Small intestine (tissue), 7 donors: ENCODE data around the gene KIF5C. TPM values are rescaled to one million over a fixed set of nuclear protein-coding genes. Genes with fewer than 3 reads are reported as not detected.

Source experiments
- DNase-seq, 2 donors: peaks; one replicate each; pipeline versions ENCODE4 v3.0.0 to v3.0.0-alpha.2; 2013
- FAIRE-seq: peaks from 2 replicates; lab custom pipeline; 2012; peaks lifted over from hg19 to GRCh38; lab: Jason Lieb, UNC
- H3K27ac ChIP-seq, 3 donors: one replicate each; pipeline ENCODE4 v1.5.1; 2013; ENCODE audit warnings: low read length in 2 of 3, mild to moderate bottlenecking in 2 of 3, control low read depth in 1 of 3, inconsistent platforms in 1 of 3, low read depth in 1 of 3, moderate library complexity in 1 of 3
- H3K27me3 ChIP-seq, 3 donors: one replicate each; pipeline ENCODE4 v1.6.1; 2013; ENCODE audit warnings: low read length in 3 of 3, inconsistent platforms in 1 of 3; ENCODE audit not compliant: control insufficient read depth in 3 of 3, insufficient read depth in 3 of 3
- H3K36me3 ChIP-seq, 3 donors: one replicate each; pipeline ENCODE4 v1.6.1; 2013; ENCODE audit warnings: low read length in 3 of 3, inconsistent platforms in 1 of 3, low read depth in 1 of 3, mild to moderate bottlenecking in 1 of 3, moderate library complexity in 1 of 3; ENCODE audit not compliant: control insufficient read depth in 3 of 3, insufficient read depth in 2 of 3
- H3K4me1 ChIP-seq, 3 donors: one replicate each; pipeline ENCODE4 v1.6.1; 2013; ENCODE audit warnings: low read length in 2 of 3, inconsistent platforms in 1 of 3, low read depth in 1 of 3, mild to moderate bottlenecking in 1 of 3, moderate library complexity in 1 of 3; ENCODE audit not compliant: control insufficient read depth in 3 of 3, insufficient read depth in 2 of 3
- H3K4me3 ChIP-seq, 3 donors: one replicate each; pipeline ENCODE4 v1.5.1; 2013; ENCODE audit warnings: low read length in 3 of 3, control low read depth in 1 of 3, inconsistent platforms in 1 of 3, low read depth in 1 of 3, mild to moderate bottlenecking in 1 of 3, moderate library complexity in 1 of 3
- H3K9me3 ChIP-seq, 2 donors: one replicate each; pipeline ENCODE4 v1.6.1; 2013; ENCODE audit warnings: low read depth in 1 of 2, low read length in 1 of 2; ENCODE audit not compliant: control insufficient read depth in 2 of 2, insufficient read depth in 1 of 2
- WGBS, 3 donors: extraction: QIAGEN DNeasy Blood & Tissue Kit; methylation state at CpG; one replicate each; pipeline ENCODE4 v1.1.7; 2013; 5-methylcytosine and 5-hydroxymethylcytosine counted together
- polyA plus RNA-seq, 4 donors: library from polyadenylated mRNA; stranded (reverse) in 3 of 4; unstranded in 1 of 4; fragments of 200-250 nt in 3 of 4; fragments of 120-200 nt in 1 of 4; gene quantifications; one replicate each; pipeline versions ENCODE4 v1.2.1 to v1.2.3, GENCODE V29; 2013
- donor health status: healthy with polysubstance abuse.
- donor health status: control.
- donor health status: control.
- donor health status: Bipolar disorder and iron deficiency.
- donor health status: healthy.

KIF5C gene
- polyA plus RNA-seq, 4 donors = 0.22 to 6.4 (median 2.4) TPM

DNA sequence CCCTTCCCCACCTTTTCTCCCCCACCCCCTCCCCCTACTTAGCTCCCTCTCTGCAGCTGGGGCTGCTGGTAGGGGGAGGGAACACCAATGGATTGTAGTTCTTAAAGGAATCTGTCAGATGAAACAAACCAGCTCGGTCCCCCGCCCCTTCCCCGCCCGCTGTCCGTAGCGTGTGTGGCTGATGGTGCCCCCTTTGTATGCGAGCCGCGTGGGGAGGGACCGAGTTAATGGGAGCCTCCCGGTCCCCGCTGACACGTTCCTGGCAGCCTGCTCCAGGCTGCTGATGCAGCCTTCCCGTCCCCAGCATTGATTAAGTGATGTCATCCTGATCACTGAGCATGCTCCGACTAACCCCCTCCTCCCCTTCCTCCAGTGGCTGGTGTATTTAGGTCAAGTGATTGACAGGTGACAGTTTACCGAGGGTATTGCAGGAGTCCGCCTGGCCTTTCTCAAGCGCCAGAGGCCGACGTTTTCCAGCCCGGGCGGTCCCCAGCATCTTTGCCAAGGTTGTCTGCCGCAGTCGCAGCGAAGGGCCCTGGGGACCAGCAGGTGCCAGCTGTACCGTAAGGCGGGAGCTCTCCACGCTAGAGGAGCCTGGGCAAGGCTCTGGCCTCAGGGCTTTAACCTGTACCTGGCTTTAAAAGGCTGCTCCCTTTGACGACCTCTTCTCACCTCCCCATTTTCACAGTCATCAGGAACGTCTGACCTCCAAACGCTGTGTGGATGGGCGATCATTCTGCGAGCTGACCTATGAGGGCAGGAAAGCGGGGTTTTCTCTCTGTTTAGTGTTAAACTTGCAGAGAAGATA, 1.8 kb downstream of the KIF5C start:
- no peak for FAIRE-seq
- peaks cover 0 to 42% (median 15%) of the 10 kb centered on the region in 3 donors for H3K27me3 ChIP-seq
- peak overlapping the region in 1 of 3 donors; percentile 23 for H3K4me3 ChIP-seq
- 5 to 14% (median 9%) methylated on average over 33 to 34 of the region's 34 CpGs for WGBS, 3 donors
- H3K9me3 ChIP-seq = peaks cover 0 to 7% of the 10 kb centered on the region in 2 donors
- DNase-seq = peak; percentile 32 to 55
- no peak overlapping the region for H3K27ac ChIP-seq
- no peaks in the 10 kb centered on the region for H3K36me3 ChIP-seq
- H3K4me1 ChIP-seq = peaks cover 4 to 9% (median 7%) of the 10 kb centered on the region in 3 donors

DNA sequence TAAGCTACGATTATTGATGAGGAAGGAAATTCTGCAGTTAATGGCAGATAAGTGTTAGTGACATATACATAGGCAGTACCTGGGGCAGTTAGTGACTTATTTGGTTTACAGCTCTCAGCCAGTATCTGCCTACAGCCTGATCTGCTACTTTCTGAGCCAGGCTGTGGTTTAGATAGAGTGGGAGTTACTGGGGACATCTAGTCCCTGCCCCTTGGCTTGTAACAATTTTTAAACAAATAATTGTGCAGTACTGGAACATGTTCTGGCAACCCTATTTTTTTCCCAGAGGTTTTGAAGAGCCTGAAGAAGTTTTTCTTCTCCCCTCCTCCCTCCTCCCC, 2.3 kb downstream of the KIF5C start:
- FAIRE-seq (no peak), DNase-seq (no peak)
- Histone ChIP-seq H3K27ac (no peak overlapping the region), H3K4me3 (no peak overlapping the region), H3K4me1 (peaks cover 4 to 9% (median 7%) of the 10 kb centered on the region in 3 donors), H3K27me3 (peaks cover 0 to 42% (median 14%) of the 10 kb centered on the region in 3 donors), H3K36me3 (no peaks in the 10 kb centered on the region), H3K9me3 (peaks cover 0 to 7% of the 10 kb centered on the region in 2 donors)
- WGBS, 3 donors = 4 to 17% (median 14%) methylated on average over 1 of the region's 1 CpG

DNA sequence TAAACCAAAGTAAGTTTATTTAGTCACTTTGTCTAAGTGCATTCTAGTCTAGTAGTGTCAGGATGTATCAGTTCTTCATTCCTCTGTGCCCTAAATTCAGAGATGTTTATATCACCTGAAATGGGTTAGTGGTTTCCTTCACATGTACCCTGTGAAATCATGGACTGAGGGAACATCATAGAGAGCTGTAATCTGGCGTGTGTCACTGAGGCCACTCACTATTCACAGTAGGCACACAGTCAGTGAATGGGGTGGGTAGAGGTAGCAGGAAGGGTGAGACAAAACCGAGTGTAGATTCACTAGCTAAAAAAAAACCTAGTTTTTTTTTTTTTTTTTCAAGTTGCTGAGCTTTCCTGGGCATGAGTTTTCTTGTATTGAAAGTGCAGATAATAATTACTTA, 5.6 kb downstream of the KIF5C start:
- peaks cover 2 to 5% (median 5%) of the 10 kb centered on the region in 3 donors for H3K4me1 ChIP-seq
- FAIRE-seq (no peak), DNase-seq (no peak)
- WGBS, 3 donors = 75 to 81% (median 78%) methylated on average over 2 of the region's 2 CpGs
- H3K9me3 ChIP-seq = peaks cover 0 to 7% of the 10 kb centered on the region in 2 donors
- H3K27me3 ChIP-seq = peaks cover 0 to 28% (median 17%) of the 10 kb centered on the region in 3 donors
- no peak overlapping the region for H3K4me3 ChIP-seq
- H3K27ac ChIP-seq = no peak overlapping the region
- H3K36me3 ChIP-seq = no peaks in the 10 kb centered on the region

DNA sequence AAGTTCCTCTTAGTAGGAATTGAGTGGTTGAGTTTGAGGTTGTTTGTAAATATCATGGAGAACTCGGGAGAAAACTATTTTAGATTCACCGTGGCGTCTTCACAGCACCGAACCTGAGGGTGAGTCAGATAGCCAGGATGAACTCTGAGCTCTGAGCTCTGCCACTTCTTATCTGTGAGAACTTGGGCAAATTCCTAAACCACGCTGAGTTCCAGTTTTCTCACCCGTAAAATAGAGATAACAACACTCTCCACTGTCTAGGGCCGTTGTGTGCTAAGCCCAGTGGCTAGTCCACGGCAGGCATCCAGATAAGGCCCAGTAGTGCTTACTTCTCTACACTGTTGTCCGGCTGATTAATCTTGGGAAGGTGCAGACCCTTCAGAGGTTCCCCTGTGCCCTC, 7.0 kb downstream of the KIF5C start:
- no peak for FAIRE-seq
- Histone ChIP-seq H3K9me3 (peaks cover 0 to 7% of the 10 kb centered on the region in 2 donors), H3K4me3 (no peak overlapping the region), H3K27me3 (peaks cover 0 to 19% (median 12%) of the 10 kb centered on the region in 3 donors), H3K36me3 (no peaks in the 10 kb centered on the region), H3K27ac (no peak overlapping the region), H3K4me1 (no peaks in the 10 kb centered on the region)
- peak; percentile 12 to 47 for DNase-seq
- WGBS, 3 donors = 19 to 67% (median 39%) methylated on average over 9 of the region's 9 CpGs

DNA sequence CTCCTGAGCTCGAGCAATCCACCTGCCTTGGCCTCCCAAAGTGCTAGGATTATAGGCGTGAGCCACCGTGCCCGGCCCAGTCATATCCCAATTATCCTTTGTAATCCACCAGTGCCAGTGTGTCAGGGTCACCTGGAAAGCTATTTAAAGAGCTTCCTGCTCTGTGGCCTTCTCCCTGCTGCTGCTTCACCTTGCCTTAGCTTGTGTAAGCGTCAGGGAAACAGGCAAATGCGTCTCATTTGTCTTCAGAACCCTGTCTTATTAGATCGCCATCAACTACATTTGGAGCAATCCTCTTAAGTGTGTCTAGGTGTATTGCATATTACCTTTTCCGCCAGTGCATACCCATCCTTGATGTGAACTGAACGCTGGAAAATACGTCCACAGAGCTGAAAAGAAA, 10.2 kb downstream of the KIF5C start:
- no peak for FAIRE-seq
- Histone ChIP-seq H3K27me3 (peaks cover 0 to 20% (median 18%) of the 10 kb centered on the region in 3 donors), H3K4me1 (peaks cover 0 to 3% (median 0%) of the 10 kb centered on the region in 3 donors), H3K9me3 (peaks cover 0 to under 1% of the 10 kb centered on the region in 2 donors), H3K4me3 (no peak overlapping the region), H3K27ac (no peak overlapping the region), H3K36me3 (no peaks in the 10 kb centered on the region)
- no peak for DNase-seq
- WGBS, 3 donors = 88 to 91% (median 90%) methylated on average over 10 of the region's 10 CpGs

DNA sequence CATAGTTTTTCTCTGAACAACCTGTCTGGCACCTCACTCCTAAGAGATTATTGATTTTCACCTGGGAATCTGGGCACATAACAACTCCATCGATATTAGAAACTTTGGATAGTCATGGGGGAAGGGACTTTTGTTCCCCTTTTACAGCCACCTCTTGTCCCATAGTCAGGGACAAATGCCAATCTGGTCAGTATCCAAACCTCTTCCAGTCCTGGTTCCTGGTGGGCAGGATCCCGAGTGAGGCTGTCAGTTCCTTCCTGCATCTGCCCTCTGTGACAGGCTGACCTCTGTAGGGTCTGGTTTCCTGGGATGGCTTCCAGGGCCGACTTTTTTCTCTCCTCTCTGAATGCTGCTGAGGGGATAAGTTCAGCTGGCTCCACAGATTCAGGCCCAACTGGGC, 11.0 kb downstream of the KIF5C start:
- FAIRE-seq = no peak

DNA sequence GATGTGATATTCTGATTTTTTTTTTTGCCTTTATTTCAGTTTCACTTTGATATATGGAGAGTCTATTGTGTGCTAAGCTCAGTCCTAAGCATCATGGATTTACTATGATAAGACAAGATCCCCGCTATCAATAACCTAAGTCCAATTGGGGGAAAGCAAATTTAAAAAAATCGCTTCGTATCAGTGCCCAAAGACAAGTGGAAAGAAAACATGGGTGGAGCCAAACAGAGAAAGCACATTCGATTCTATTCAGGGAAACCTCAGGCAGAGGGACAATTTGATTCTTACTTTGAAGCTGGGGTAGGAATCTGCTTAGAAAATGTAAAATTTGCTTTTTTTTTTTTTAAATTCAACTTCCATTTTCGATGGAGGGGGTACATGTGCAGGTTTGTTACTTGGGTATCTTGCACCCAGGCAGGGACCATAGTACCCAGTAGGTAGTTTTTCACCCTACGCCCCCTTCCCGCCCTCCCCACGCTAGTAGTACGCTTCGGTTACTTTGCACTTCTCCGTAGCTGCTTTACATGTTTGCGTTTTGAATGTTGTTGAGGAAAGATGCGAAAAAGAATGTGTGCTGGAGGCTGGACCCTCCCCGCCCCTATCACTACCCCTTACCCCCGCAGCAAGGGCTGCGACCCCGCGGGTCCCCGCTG, 12.4 kb downstream of the KIF5C start:
- Histone ChIP-seq H3K9me3 (no peaks in the 10 kb centered on the region), H3K4me1 (peaks cover 0 to 3% (median 0%) of the 10 kb centered on the region in 3 donors), H3K4me3 (peak overlapping the region in 2 of 3 donors; percentile 14 to 29), H3K36me3 (no peaks in the 10 kb centered on the region), H3K27ac (no peak overlapping the region), H3K27me3 (peaks cover 0 to 20% (median 18%) of the 10 kb centered on the region in 3 donors)
- FAIRE-seq = no peak
- no peak for DNase-seq
- 4 to 13% (median 9%) methylated on average over 19 of the region's 19 CpGs for WGBS, 3 donors

More for the DNA sequence above, 11.0 kb downstream of the KIF5C start:
- no peak overlapping the region for H3K4me3 ChIP-seq
- 41 to 61% (median 53%) methylated on average over 3 of the region's 3 CpGs for WGBS, 3 donors
- no peak overlapping the region for H3K27ac ChIP-seq
- H3K36me3 ChIP-seq = no peaks in the 10 kb centered on the region
- H3K4me1 ChIP-seq = peaks cover 0 to 3% (median 0%) of the 10 kb centered on the region in 3 donors
- DNase-seq = no peak
- H3K27me3 ChIP-seq = peaks cover 0 to 20% (median 20%) of the 10 kb centered on the region in 3 donors
- no peaks in the 10 kb centered on the region for H3K9me3 ChIP-seq

DNA sequence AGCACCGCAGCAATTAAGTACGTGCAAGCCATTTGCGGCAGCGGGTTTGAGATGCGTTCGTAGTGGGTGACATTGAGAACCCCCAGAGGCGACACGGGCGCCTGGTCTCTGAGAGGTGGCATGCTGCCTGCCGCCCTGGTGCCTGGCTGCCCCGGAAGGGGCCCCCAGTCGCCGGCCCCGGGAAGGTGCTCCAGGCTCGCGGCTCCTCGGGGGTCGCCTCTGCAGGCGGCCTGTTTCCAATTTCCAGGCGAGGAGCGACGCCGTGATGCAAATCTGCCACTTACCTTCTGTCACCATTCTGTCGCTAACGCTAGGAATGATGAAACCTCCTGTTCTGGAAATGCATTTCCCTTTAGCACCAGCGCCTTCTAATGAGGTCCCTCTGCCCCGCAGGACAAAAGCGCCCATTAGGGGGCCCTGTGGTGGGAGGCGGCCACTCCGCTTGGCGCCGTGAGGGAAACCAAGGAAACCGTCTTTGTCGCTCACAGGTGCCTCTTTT, 13.0 kb downstream of the KIF5C start:
- DNase-seq (peak in 1 of 2 donors; percentile 34), FAIRE-seq (no peak)
- WGBS, 3 donors = 4 to 6% (median 6%) methylated on average over 34 of the region's 34 CpGs
- Histone ChIP-seq H3K4me1 (peaks cover 0 to 3% (median 0%) of the 10 kb centered on the region in 3 donors), H3K27me3 (peaks cover 0 to 20% (median 16%) of the 10 kb centered on the region in 3 donors), H3K27ac (no peak overlapping the region), H3K36me3 (no peaks in the 10 kb centered on the region), H3K4me3 (peak overlapping the region in 2 of 3 donors; percentile 14 to 29), H3K9me3 (peaks cover 0 to 1% of the 10 kb centered on the region in 2 donors)
